A673 (cell line): ENCODE results near the gene LPIN3.

Experiments used
- CTCF ChIP-seq: fragments of 300-800, 200-600 bp; sonication (generic); conservative IDR thresholded peaks from 2 replicates; pipeline ENCODE4 v1.5.1; 2017; ENCODE audit warnings: low read depth, mild to moderate bottlenecking, antibody characterized with exemption, low read length, moderate library complexity, mixed read lengths
- EZH2 ChIP-seq: fragments of 200-600 bp; sonication (generic); IDR thresholded peaks from 2 replicates; pipeline ENCODE4 v1.6.1; 2017; ENCODE audit warnings: borderline replicate concordance, low read depth, mild to moderate bottlenecking, mixed read lengths, antibody characterized with exemption, low read length; ENCODE audit not compliant: poor library complexity, severe bottlenecking

GRCh38 chr20:41316051-41316450, 24.6 kb upstream of the LPIN3 start:
- TF ChIP-seq EZH2 = no peak
- no peak for TF ChIP-seq CTCF
